Stimulated activated CD4-positive, alpha-beta T cell treated with anti-CD3 and anti-CD28 coated beads, Interleukin-4, amount 100 ng/mL, for 4 hours (primary cell): ENCODE data around the gene BRINP2.
"Not testable (repeated sequence)": the region's sequence is repeated elsewhere in the genome, so short reads cannot be mapped to it uniquely, and the experiment has no call there.

Experiments used
- DNase-seq, 2 experiments: peaks; one replicate each; pipeline ENCODE4 v3.0.0-alpha.2; 2020

BRINP2 gene

DNA sequence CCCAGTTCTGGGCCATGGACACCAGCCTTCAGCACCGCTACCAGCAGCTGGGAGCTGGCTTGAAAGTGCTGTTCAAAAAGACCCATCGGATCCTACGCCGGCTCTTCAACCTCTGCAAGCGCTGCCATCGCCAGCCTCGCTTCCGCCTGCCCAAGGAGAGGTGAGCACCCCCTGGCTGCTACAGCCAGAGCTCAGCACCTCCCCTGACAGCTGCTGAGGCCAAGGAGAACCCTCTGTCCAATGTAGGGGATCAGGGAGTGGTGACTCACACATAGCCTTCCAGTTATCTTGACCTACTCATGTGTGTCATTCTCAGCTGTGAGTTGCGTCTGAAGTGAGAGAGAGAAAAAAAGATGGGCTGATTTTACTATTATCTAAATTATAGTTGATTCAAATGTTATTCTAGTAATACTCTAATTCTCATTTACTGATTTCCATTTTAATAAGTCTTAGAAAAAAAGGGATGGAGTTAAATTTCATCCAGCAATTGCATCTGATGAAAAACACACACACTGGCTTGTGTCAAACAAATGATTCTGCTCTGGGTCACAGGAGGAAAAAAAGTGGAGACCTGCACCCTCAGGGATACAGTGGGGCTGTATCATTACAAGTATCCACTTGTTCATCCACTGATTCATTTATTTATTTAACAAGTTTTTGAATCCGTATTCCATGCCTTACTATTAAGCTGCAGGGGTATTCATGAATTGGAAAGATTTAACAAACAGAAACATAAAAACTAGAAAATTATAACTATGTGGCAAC, 108.0 kb downstream of the BRINP2 start:
- no peak for DNase-seq

- no peak for DNase-seq
Measured at GRCh38 chr1:177281901-177282300, 111.1 kb downstream of the BRINP2 start.

- no peak for DNase-seq
Measured at GRCh38 chr1:177282976-177283375, 112.2 kb downstream of the BRINP2 start.

- DNase-seq: no peak
Measured at GRCh38 chr1:177283380-177283779, 112.6 kb downstream of the BRINP2 start.

- DNase-seq: no peak
Measured at GRCh38 chr1:177286396-177286795, 115.6 kb downstream of the BRINP2 start.

DNA sequence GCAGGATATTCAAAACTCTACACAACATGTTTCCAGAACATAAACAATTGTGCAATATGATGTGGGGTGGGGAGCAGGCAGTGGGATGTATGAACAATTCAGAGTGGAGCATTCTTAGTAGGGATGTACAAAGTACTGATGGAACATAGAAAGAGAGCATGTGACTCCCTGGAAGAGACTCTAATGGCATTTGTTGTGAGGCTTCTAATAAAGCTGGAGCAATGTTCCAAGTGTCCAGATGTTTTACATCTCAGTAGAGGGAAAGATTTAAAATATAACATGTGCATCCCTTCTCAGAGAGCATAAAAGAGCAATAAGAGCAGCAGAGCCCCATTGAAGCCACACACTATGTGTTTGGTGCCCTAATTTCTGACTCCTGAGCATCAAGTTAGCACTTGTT, 116.5 kb downstream of the BRINP2 start:
- DNase-seq: no peak

DNA sequence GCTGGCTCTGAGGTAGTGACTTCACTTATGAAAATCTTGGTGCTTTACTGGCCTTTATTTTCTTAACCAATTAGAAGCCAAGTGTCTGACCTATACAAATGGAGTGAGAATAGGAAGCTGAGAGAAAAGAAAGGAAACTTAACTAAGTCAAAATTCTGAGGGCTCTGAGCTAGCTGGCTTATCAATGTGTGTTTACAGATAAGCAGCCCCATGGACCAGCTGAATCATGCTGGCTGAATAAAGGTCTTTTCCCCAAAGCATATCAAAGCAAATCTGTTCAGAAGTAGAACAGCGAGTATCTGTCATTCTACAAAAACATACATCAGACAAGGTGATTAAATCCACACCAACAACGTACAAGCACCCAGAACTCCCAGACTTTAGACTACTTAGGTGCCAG, 117.2 kb downstream of the BRINP2 start:
- no peak for DNase-seq

DNA sequence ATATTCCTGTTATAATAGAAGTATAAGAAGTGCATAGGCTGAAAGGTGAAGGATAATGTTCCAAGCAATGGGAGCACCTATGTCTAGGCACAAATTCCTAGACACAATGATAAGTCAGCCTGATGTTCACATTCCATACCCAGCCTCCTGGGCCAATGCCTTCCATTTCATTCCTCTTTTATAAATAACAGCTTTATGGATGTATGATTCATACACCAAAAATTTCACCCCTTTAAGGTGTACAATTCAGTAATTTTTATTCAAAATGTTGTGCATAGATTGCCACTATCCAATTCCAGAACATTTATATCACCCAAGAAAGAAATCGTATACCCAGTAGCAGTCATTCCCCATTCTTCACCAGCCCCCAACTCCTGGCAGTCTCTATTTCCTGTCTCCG, 118.8 kb downstream of the BRINP2 start:
- no peak for DNase-seq

GRCh38 chr1:177300431-177300830, 129.7 kb downstream of the BRINP2 start:
- no peak for DNase-seq

DNA sequence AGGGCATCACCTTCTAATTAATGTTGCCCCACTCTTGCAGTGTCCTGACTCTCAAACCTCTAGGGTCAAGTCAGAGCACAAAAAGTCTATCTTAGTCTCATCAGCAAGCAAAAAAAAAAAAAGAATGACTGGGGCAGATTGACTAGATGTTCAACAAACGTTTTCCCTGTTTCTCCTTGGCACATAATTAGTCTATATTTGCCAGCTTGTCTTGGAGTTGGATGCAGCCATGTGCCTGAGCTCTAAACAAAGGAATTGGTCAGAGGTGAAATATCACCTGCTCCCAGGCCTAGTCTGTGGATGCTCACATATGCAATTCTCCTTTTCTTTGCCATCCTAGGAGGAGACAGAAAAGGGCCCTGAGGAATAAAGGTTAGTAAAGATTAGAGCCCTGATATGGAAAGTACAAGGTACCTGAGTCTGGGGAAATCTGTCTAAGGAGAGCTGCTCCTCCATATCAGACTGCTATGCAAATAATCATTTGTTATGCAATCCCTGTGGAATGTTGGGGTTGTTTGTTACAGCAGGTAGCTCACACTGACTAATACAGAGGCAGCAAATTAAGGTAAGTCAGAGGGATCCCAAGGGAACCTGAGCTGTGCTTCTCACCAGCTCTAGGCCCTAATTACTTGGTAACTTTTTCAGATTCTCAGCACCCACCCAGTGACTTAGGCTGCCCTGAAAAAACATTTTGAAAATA, 130.8 kb downstream of the BRINP2 start:
- DNase-seq: no peak

DNA sequence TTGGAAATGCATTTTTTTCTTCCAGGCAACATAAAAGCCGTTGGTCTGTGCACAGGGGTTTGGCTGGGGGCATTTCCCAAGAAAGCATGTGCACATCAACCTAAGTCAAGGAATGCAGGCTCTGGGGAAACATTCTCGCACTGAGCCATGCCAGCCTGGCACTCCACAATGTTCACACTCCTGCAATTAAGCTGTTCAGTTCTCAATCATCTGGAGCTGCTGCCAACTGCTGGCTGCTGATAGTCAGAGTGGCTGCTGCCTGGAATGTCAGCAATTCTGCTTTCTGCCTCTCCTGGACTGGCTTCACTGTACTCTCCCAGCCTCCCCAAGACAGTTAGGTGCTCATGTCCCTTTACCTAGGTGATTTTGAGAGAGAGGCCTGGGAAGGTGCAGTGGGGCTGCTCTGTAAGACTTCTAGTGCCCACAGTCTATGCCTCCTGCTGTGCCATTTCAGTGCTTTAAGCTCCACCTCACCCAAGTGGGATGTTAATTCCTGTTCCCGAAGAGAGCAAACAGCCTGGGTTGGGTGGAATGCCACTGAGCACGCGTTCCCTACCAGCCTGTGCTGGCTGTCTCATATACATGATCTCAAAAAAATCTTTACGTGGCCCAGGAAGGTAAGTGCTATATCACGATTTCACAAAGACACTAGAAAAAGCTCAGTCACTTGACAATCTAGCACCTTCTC, 131.7 kb downstream of the BRINP2 start:
- no peak for DNase-seq

GRCh38 chr1:177305040-177306018, 134.6 kb downstream of the BRINP2 start:
- DNase-seq: no peak

DNA sequence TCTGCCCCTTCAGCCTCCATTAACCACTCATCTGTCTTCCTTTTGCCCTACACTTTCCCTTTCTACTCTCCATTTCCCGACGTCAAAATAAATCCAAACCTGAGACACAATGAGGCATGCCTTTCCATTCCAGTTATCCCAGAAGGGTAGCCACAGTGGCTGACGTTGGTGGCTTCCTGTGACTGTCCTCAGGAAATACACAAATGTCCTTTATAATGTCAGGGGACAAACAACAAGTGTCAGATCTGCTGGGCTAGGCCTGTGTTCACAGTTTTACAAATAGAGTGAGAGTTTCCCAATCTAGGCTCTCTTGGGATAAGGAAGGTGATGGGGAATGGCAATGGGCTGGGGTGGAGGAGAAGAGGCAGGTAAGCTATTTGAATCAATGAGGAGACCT, 135.3 kb downstream of the BRINP2 start:
- DNase-seq: no peak

DNA sequence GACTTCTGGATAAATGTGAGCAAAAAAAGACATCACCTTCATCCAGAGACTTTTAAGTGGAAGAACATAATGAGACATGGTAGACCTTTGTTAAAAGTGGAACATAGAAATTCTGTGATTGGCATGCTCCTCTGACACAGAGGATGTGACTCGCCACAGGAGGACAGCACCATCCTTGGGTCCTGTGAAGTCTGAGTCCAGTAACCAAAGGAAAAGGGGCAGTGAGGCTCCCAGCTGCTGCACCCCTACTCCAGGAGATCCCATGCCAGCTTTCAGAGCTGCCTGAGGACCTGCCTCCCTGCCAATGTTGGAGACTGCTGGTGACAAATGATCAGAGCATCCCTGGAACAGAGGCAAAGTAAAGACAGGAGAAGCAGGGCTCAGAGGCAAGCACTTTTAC, 136.2 kb downstream of the BRINP2 start:
- no peak for DNase-seq

GRCh38 chr1:177307771-177308170, 137.0 kb downstream of the BRINP2 start:
- DNase-seq: no peak

- no peak for DNase-seq
Measured at GRCh38 chr1:177309880-177310279, 139.1 kb downstream of the BRINP2 start.

- DNase-seq: no peak
Measured at GRCh38 chr1:177310326-177310725, 139.6 kb downstream of the BRINP2 start.

GRCh38 chr1:177311111-177311510, 140.4 kb downstream of the BRINP2 start:
- no peak for DNase-seq

DNA sequence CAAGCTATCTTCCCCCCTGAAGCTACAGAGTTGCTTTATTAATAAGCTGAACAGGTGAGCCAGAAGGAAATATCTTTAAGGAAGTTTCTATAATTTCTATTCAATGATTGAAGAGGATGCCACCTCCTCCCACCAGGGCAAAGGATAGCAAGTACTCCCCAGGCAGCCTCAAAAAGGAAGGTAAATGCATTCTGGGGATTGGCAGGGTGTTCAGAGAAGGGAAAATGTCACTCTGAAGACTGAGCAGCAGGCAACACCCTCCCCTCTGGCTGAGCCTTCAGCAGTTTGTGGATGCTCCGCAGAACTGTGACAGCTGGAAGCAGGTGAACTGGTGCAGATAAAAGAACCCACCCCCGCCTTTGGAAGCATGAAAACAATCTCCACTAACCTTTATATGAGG, 140.8 kb downstream of the BRINP2 start:
- DNase-seq: no peak

- DNase-seq: no peak
Measured at GRCh38 chr1:177315261-177315660, 144.5 kb downstream of the BRINP2 start.

GRCh38 chr1:177315761-177316160, 145.0 kb downstream of the BRINP2 start:
- DNase-seq: no peak

GRCh38 chr1:177321434-177321833, 150.7 kb downstream of the BRINP2 start:
- not testable (repeated sequence) for DNase-seq

DNA sequence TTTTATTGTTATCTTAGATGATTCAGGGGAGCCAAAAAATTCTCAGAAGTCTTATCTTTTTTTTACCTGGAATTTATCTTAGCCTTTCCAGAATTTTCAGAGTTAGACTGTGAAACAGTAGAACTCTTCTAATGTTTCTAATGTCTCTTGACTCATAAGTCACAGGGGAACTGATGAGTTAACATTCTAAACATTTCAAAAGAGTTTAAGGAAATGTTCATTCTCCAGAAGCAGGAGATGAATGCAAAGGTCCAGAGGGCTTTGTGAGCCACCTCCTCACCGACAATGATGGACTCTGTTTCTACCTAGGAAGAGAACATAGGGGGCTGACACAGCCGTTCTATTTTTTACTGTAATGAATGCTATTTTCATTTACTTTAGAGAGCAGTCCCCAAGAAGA, 157.5 kb downstream of the BRINP2 start:
- DNase-seq: no peak
